ENCODE data around the gene METTL27.
"Not testable (repeated sequence)": the region's sequence is repeated elsewhere in the genome, so short reads cannot be mapped to it uniquely, and the experiment has no call there.

METTL27 gene

GRCh38 chr7:73789051-73789450 lies 53.3 kb downstream of the METTL27 start:
- Mint-ChIP-seq H3K36me3 (ENCODE audit: low read depth) (peaks cover 4% of the 10 kb centered on the region), H3K9me3 (peaks cover 36% of the 10 kb centered on the region), H3K27ac (no peak overlapping the region), H3K4me3 (no peak overlapping the region), H3K27me3 (ENCODE audit: low read depth, poor library complexity) (peaks cover 5% of the 10 kb centered on the region), H3K4me1 (peaks cover 20% of the 10 kb centered on the region)
- no peak for TF ChIP-seq CTCF (IDR thresholded peaks at IDR 0.05)
- DNase-seq: no peak

DNA sequence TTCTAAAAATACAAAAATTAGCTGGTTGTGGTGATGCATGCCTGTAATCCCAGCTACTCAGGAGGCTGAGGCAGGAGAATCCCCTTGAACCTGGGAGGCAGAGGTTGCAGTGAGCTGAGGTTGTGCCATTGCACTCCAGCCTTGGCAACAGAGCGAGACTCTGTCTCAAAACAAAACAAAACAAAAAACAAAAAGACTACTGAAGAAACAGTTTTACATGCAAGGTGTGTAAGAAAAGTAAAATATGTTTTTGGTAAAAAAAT lies 54.6 kb downstream of the METTL27 start:
- Mint-ChIP-seq H3K27me3 (ENCODE audit: low read depth, poor library complexity) (peaks cover 13% of the 10 kb centered on the region), H3K9me3 (peaks cover 41% of the 10 kb centered on the region), H3K4me1 (peaks cover 10% of the 10 kb centered on the region)
- H3K4me3 Mint-ChIP-seq; DNase-seq; H3K27ac Mint-ChIP-seq; H3K36me3 Mint-ChIP-seq (ENCODE audit: low read depth): not testable (repeated sequence)

GRCh38 chr7:73786588-73786987 lies 55.7 kb downstream of the METTL27 start:
- Mint-ChIP-seq H3K27ac (no peak overlapping the region), H3K27me3 (ENCODE audit: low read depth, poor library complexity) (peaks cover 20% of the 10 kb centered on the region), H3K4me1 (no peaks in the 10 kb centered on the region), H3K4me3 (no peak overlapping the region), H3K9me3 (peaks cover 47% of the 10 kb centered on the region), H3K36me3 (ENCODE audit: low read depth) (peaks cover 4% of the 10 kb centered on the region)
- no peak for DNase-seq
- TF ChIP-seq CTCF (IDR thresholded peaks at IDR 0.05): no peak

Data from nephron progenitor cell (in vitro differentiated cells).